ENCODE data around the gene FNDC11.

DNA sequence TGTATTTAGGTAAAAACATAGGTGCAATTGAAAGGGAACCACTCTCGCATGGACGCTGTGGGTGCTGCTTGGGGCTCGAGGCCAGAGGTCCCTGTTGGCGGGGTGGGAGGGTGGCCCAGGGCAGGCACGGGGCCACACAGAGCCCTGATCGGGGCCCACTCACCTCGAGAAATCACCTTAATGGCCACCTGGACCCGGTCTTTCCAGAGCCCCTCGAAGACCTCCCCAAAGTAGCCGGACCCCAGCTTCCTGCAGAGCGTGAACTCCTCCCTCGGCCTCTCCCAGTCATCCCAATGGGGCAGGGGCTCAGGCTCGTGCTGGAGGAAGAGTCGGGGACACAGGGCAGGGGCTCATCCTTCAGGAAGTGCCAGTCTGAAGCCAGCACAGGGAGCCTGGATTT, 20.6 kb upstream of the FNDC11 start:
- no peak for TF ChIP-seq CBX8 (IDR thresholded peaks at IDR 0.05)
- TF ChIP-seq EP300 (IDR thresholded peaks at IDR 0.05) = no peak
- no peak for TF ChIP-seq ZC3H11A (IDR thresholded peaks at IDR 0.05)
- TF ChIP-seq, protein P1, sequence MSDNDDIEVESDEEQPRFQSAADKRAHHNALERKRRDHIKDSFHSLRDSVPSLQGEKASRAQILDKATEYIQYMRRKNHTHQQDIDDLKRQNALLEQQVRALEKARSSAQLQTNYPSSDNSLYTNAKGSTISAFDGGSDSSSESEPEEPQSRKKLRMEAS (IDR thresholded peaks at IDR 0.05) = no peak
